Suprapubic skin (tissue), 3 donors: ENCODE measurements around the gene MAP2K5.

Experiments used
- EP300 ChIP-seq: sonication (generic); formaldehyde crosslinking; IDR thresholded peaks from one replicate; pipeline ENCODE4 v1.6.1; 2017; ENCODE audit warnings: antibody characterized with exemption
- TF ChIP-seq, protein P1 (sequence below), 2 donors: fragments of 200-600 bp in 1 of 2; fragments of 450-650 bp in 1 of 2; sonication (generic) in 1 of 2; IDR thresholded peaks; one replicate each; pipeline ENCODE4 v1.5.1; 2016 to 2019; ENCODE audit warnings: antibody characterized with exemption in 2 of 2, mild to moderate bottlenecking in 1 of 2, moderate library complexity in 1 of 2

- TF ChIP-seq, protein P1, sequence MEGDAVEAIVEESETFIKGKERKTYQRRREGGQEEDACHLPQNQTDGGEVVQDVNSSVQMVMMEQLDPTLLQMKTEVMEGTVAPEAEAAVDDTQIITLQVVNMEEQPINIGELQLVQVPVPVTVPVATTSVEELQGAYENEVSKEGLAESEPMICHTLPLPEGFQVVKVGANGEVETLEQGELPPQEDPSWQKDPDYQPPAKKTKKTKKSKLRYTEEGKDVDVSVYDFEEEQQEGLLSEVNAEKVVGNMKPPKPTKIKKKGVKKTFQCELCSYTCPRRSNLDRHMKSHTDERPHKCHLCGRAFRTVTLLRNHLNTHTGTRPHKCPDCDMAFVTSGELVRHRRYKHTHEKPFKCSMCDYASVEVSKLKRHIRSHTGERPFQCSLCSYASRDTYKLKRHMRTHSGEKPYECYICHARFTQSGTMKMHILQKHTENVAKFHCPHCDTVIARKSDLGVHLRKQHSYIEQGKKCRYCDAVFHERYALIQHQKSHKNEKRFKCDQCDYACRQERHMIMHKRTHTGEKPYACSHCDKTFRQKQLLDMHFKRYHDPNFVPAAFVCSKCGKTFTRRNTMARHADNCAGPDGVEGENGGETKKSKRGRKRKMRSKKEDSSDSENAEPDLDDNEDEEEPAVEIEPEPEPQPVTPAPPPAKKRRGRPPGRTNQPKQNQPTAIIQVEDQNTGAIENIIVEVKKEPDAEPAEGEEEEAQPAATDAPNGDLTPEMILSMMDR (IDR thresholded peaks at IDR 0.05) = no peak
- TF ChIP-seq EP300 = no peak
Measured at GRCh38 chr15:67523330-67523729, 19.2 kb upstream of the MAP2K5 start.
